Mesenchymal stem cell (in vitro differentiated cells and primary cell): ENCODE data around the gene TTC21A.

Experiments used
- DNase-seq: peaks from one replicate; pipeline ENCODE4 v3.0.0-alpha.2; 2013
- H2AFZ ChIP-seq: one replicate; pipeline ENCODE4 v1.6.1; 2013; ENCODE audit warnings: low read depth, mild to moderate bottlenecking, control low read depth, inconsistent platforms, low read length, moderate library complexity
- H2AK5ac ChIP-seq: 2 replicates; pipeline ENCODE4 v1.6.1; 2013; ENCODE audit warnings: low read length, moderate library complexity, mild to moderate bottlenecking, inconsistent platforms; ENCODE audit not compliant: severe bottlenecking
- H2BK120ac ChIP-seq: one replicate; pipeline ENCODE4 v1.6.1; 2013; ENCODE audit warnings: low read depth, mild to moderate bottlenecking, inconsistent platforms, low read length, moderate library complexity
- H2BK12ac ChIP-seq, 2 experiments: one replicate each; pipeline ENCODE4 v1.6.1; 2013; ENCODE audit warnings: inconsistent platforms in 2 of 2, low read length in 2 of 2, mild to moderate bottlenecking in 2 of 2, moderate library complexity in 2 of 2, control low read depth in 1 of 2
- H2BK15ac ChIP-seq: one replicate; pipeline ENCODE4 v1.6.1; 2013; ENCODE audit warnings: mild to moderate bottlenecking, low read depth, inconsistent platforms; ENCODE audit not compliant: poor library complexity, severe bottlenecking
- H2BK5ac ChIP-seq: 2 replicates; pipeline ENCODE4 v1.6.1; 2013; ENCODE audit warnings: low read depth, mild to moderate bottlenecking, low read length, control low read depth, inconsistent platforms; ENCODE audit not compliant: poor library complexity, severe bottlenecking
- H3K14ac ChIP-seq, 2 experiments: one replicate each; pipeline ENCODE4 v1.6.1; 2013; ENCODE audit warnings: inconsistent platforms in 2 of 2, low read length in 2 of 2, control low read depth in 1 of 2, mild to moderate bottlenecking in 1 of 2, moderate library complexity in 1 of 2
- H3K18ac ChIP-seq, 2 experiments: one replicate each; pipeline ENCODE4 v1.6.1; 2013; ENCODE audit warnings: inconsistent platforms in 2 of 2, low read length in 2 of 2, control low read depth in 1 of 2, low read depth in 1 of 2, mild to moderate bottlenecking in 1 of 2
- H3K23ac ChIP-seq, 2 experiments: one replicate each; pipeline ENCODE4 v1.6.1; 2013; ENCODE audit warnings: inconsistent platforms in 2 of 2, low read length in 2 of 2, mild to moderate bottlenecking in 2 of 2, moderate library complexity in 2 of 2, control low read depth in 1 of 2
- H3K27ac ChIP-seq: 2 replicates; pipeline ENCODE4 v1.5.1; 2013; ENCODE audit warnings: mild to moderate bottlenecking, moderate library complexity, low read length, control low read depth, inconsistent platforms; ENCODE audit not compliant: poor library complexity, severe bottlenecking
- H3K27me3 ChIP-seq, 2 experiments: 2 replicates each; pipeline versions ENCODE4 v1.6.1 to v1.7.0; 2013; ENCODE audit warnings: low read length in 2 of 2, mild to moderate bottlenecking in 2 of 2, moderate library complexity in 2 of 2, control low read depth in 1 of 2, inconsistent platforms in 1 of 2; ENCODE audit not compliant: control insufficient read depth in 1 of 2, insufficient read depth in 1 of 2
- H3K36me3 ChIP-seq, 2 experiments: 2 replicates each; pipeline versions ENCODE4 v1.6.1 to v1.7.0; 2013; ENCODE audit warnings: low read length in 2 of 2, control low read depth in 1 of 2, inconsistent platforms in 1 of 2, low read depth in 1 of 2, mild to moderate bottlenecking in 1 of 2; ENCODE audit not compliant: insufficient read depth in 2 of 2, control insufficient read depth in 1 of 2
- H3K4ac ChIP-seq, 2 experiments: one replicate each; pipeline ENCODE4 v1.6.1; 2013; ENCODE audit warnings: inconsistent platforms in 2 of 2, low read length in 2 of 2, mild to moderate bottlenecking in 2 of 2, moderate library complexity in 2 of 2, control low read depth in 1 of 2, low read depth in 1 of 2
- H3K4me1 ChIP-seq: 2 replicates; pipeline ENCODE4 v1.6.1; 2013; ENCODE audit warnings: low read depth, low read length, control low read depth; ENCODE audit not compliant: control insufficient read depth, insufficient read depth
- H3K4me2 ChIP-seq: 2 replicates; pipeline ENCODE4 v1.6.1; 2013; ENCODE audit warnings: low read length, mild to moderate bottlenecking, inconsistent platforms; ENCODE audit not compliant: poor library complexity, severe bottlenecking
- H3K4me3 ChIP-seq, 2 experiments: 2 replicates each; pipeline versions ENCODE4 v1.5.1 to v1.7.0; 2013; ENCODE audit warnings: low read length in 2 of 2, mild to moderate bottlenecking in 2 of 2, control low read depth in 1 of 2, low read depth in 1 of 2; ENCODE audit not compliant: insufficient read depth in 1 of 2
- H3K79me1 ChIP-seq: replicated peaks from 2 replicates; pipeline ENCODE4 v1.6.1; 2013; ENCODE audit warnings: mild to moderate bottlenecking, control low read depth, low read length, inconsistent platforms; ENCODE audit not compliant: poor library complexity, severe bottlenecking
- H3K9ac ChIP-seq: 2 replicates; pipeline ENCODE4 v1.7.0; 2013; ENCODE audit warnings: mild to moderate bottlenecking, low read length, moderate library complexity
- H3K9me3 ChIP-seq: 2 replicates; pipeline ENCODE4 v1.7.0; 2013; ENCODE audit warnings: mild to moderate bottlenecking, low read length; ENCODE audit not compliant: control insufficient read depth
- H4K8ac ChIP-seq: one replicate; pipeline ENCODE4 v1.6.1; 2013; ENCODE audit warnings: inconsistent platforms, mild to moderate bottlenecking, low read length, moderate library complexity
- H4K91ac ChIP-seq: one replicate; pipeline ENCODE4 v1.6.1; 2013; ENCODE audit warnings: mild to moderate bottlenecking, low read length, inconsistent platforms
- WGBS: methylation state at CpG from one replicate; pipeline ENCODE4 v1.1.7; 2013; ENCODE audit warnings: mixed read lengths; 5-methylcytosine and 5-hydroxymethylcytosine counted together

Gene TTC21A

GRCh38 chr3:39157359-39157758 lies 49.9 kb downstream of the TTC21A start:
- 100% methylated on average over 4 of the region's 7 CpGs for WGBS
- no peaks in the 10 kb centered on the region for H3K9me3 ChIP-seq
- H3K4me2 ChIP-seq: no peak overlapping the region
- no peak overlapping the region for H3K4ac ChIP-seq
- no peak overlapping the region for H3K27ac ChIP-seq
- H3K36me3 ChIP-seq: no peaks in the 10 kb centered on the region
- no peak overlapping the region for H3K14ac ChIP-seq
- no peak overlapping the region for H3K4me3 ChIP-seq
- H3K23ac ChIP-seq: no peak overlapping the region
- H2BK12ac ChIP-seq: no peak overlapping the region
- no peak overlapping the region for H2BK5ac ChIP-seq
- H4K91ac ChIP-seq: no peak overlapping the region
- no peak overlapping the region for H3K9ac ChIP-seq
- no peak overlapping the region for H2BK15ac ChIP-seq
- no peak for DNase-seq
- no peak overlapping the region for H2BK120ac ChIP-seq
- peaks cover 8% of the 10 kb centered on the region for H3K4me1 ChIP-seq
- no peak overlapping the region for H2AK5ac ChIP-seq
- no peak overlapping the region for H2AFZ ChIP-seq
- peaks cover 0 to 10% of the 10 kb centered on the region in 2 experiments for H3K27me3 ChIP-seq
- no peaks in the 10 kb centered on the region for H3K79me1 ChIP-seq
- no peak overlapping the region for H3K18ac ChIP-seq
- H4K8ac ChIP-seq: no peak overlapping the region

- no peak overlapping the region for H3K4me2 ChIP-seq
Observed at GRCh38 chr3:39158148-39158715, 50.8 kb downstream of the TTC21A start.

GRCh38 chr3:39164414-39164813 lies 56.9 kb downstream of the TTC21A start:
- no peaks in the 10 kb centered on the region for H3K36me3 ChIP-seq
- H3K4me2 ChIP-seq: no peak overlapping the region
- no peak overlapping the region for H4K91ac ChIP-seq
- no peak overlapping the region for H2BK15ac ChIP-seq
- peak overlapping the region in 1 of 2 experiments; percentile 63 for H2BK12ac ChIP-seq
- H3K4me3 ChIP-seq: no peak overlapping the region
- no peak overlapping the region for H3K27ac ChIP-seq
- no peak overlapping the region for H3K14ac ChIP-seq
- no peaks in the 10 kb centered on the region for H3K79me1 ChIP-seq
- no peak overlapping the region for H2AFZ ChIP-seq
- H3K9ac ChIP-seq: no peak overlapping the region
- no peak overlapping the region for H2BK120ac ChIP-seq
- H3K23ac ChIP-seq: no peak overlapping the region
- 93% methylated on average over 2 of the region's 3 CpGs for WGBS
- no peaks in the 10 kb centered on the region for H3K9me3 ChIP-seq
- no peak for DNase-seq
- no peak overlapping the region for H2AK5ac ChIP-seq
- no peaks in the 10 kb centered on the region for H3K27me3 ChIP-seq
- no peak overlapping the region for H2BK5ac ChIP-seq
- peaks cover 2% of the 10 kb centered on the region for H3K4me1 ChIP-seq
- no peak overlapping the region for H4K8ac ChIP-seq
- H3K18ac ChIP-seq: no peak overlapping the region
- H3K4ac ChIP-seq: no peak overlapping the region

More at GRCh38 chr3:39158148-39158715, 50.8 kb downstream of the TTC21A start:
- no peak overlapping the region for H4K91ac ChIP-seq
- no peak overlapping the region for H3K4me3 ChIP-seq
- DNase-seq: no peak
- no peak overlapping the region for H3K23ac ChIP-seq
- peaks cover 0 to 10% of the 10 kb centered on the region in 2 experiments for H3K27me3 ChIP-seq
- no peak overlapping the region for H2AK5ac ChIP-seq
- no peak overlapping the region for H3K27ac ChIP-seq
- no peak overlapping the region for H3K14ac ChIP-seq
- 33% methylated on average over 4 of the region's 5 CpGs for WGBS
- peak overlapping the region in 1 of 2 experiments; percentile 35 for H3K4ac ChIP-seq
- no peak overlapping the region for H2BK15ac ChIP-seq
- no peak overlapping the region for H2BK120ac ChIP-seq
- H3K79me1 ChIP-seq: no peaks in the 10 kb centered on the region
- no peak overlapping the region for H2BK5ac ChIP-seq
- no peak overlapping the region for H3K9ac ChIP-seq
- no peaks in the 10 kb centered on the region for H3K36me3 ChIP-seq
- H3K4me1 ChIP-seq: peaks cover 8% of the 10 kb centered on the region
- peak overlapping the region in 1 of 2 experiments; percentile 42 for H2BK12ac ChIP-seq
- H4K8ac ChIP-seq: no peak overlapping the region
- no peak overlapping the region for H2AFZ ChIP-seq
- H3K9me3 ChIP-seq: no peaks in the 10 kb centered on the region
- H3K18ac ChIP-seq: no peak overlapping the region

GRCh38 chr3:39165518-39165917 lies 58.0 kb downstream of the TTC21A start:
- Histone ChIP-seq H4K8ac (no peak overlapping the region), H3K4me2 (no peak overlapping the region), H2BK5ac (no peak overlapping the region), H3K23ac (no peak overlapping the region), H4K91ac (no peak overlapping the region), H3K9ac (no peak overlapping the region), H3K4ac (no peak overlapping the region), H2AFZ (no peak overlapping the region), H2BK120ac (no peak overlapping the region), H2BK12ac (peak overlapping the region; percentile 3 to 83), H3K4me1 (peaks cover 2% of the 10 kb centered on the region), H3K4me3 (no peak overlapping the region), H3K79me1 (no peaks in the 10 kb centered on the region), H2BK15ac (no peak overlapping the region), H3K18ac (peak overlapping the region in 1 of 2 experiments; percentile 77), H3K36me3 (no peaks in the 10 kb centered on the region), H3K27ac (no peak overlapping the region), H3K9me3 (no peaks in the 10 kb centered on the region), H3K14ac (no peak overlapping the region), H2AK5ac (no peak overlapping the region), H3K27me3 (no peaks in the 10 kb centered on the region)
- DNase-seq: peak; percentile 57
- 69% methylated on average over 1 of the region's 1 CpG for WGBS
